Cardiac septum (tissue), 1 donor: ENCODE results near the gene FAM163B. TPM values are rescaled to one million over a fixed set of nuclear protein-coding genes. Genes with fewer than 3 reads are reported as not detected.
A peak's percentile ranks its signal among the peaks of the same experiment; 100 is the strongest.
"Not testable (repeated sequence)": the region's sequence is repeated elsewhere in the genome, so short reads cannot be mapped to it uniquely, and the experiment has no call there.

Experiments used
- DNase-seq: peaks from one replicate; pipeline ENCODE4 v3.0.0-alpha.2; 2020; ENCODE audit warnings: low spot score
- intact Hi-C: fragments of 100-400 bp; cut with DNase I; formaldehyde crosslinking; loops from one replicate; pipeline ENCODE4 v1.14.0; 2022
- total RNA-seq: library from RNA; stranded (reverse); fragmentation: NEBNext Ultra II Directional; extraction: Animal tissue kit (Norgen Biotek cat#: 25700); gene quantifications from one replicate; pipeline ENCODE4 v1.2.1, GENCODE V29; 2021
- donor health status: DM: no; HTN: no; CAD: no.

The FAM163B gene
- total RNA-seq, 1 donor from 2014 or later = not detected

DNA sequence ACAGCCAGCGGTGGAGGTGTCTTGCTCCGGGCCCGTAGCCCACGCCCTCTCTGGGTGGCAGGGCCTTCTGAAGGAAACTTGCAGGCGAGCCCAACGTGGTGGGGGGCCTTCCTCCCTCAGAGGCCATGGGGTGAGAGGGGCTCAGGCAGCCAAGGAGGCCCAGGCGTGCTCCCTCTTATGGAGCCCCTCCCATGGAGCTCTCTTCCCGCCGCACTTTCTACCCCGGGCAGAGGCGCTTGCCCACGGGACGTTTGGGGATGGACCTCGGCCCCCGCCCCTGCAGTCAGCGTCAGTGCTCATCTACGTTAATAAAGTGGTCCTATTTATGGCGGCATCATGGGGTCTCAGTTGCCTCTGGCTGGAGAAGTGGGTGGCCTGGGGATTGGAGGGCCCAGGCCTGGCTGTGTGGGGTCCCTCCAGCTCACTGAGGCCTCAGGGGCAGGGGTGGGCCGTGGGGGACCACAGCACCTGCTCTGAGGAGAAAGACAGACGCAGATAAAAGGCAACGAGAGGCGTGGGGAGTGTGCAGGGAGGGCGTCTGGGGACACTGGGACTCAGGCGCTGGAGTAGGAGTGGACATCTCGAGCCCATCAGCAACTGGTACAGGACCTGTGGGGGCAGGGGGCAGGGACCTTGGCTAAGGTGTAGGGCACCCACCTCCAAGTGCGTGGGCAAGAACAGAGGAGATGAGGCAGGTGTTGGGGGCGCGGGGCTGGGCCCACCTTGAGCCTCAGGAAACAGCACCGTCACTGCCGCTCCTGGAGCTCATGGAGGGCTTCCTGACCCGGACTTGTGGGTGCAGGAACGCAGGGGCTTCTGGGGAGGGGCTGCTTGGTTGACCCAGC, 33.8 kb downstream of the FAM163B start:
- intact Hi-C loops = no loop called here
- no peak for DNase-seq

GRCh38 chr9:133574771-133575170, 34.4 kb downstream of the FAM163B start:
- DNase-seq = no peak
- intact Hi-C loops = loop anchor here (5.0 kb wide), 1 partner anchor 42 kb away; the partner anchor contains the start of gene ADAMTSL2

GRCh38 chr9:133573791-133574515, 35.2 kb downstream of the FAM163B start:
- no peak for DNase-seq
- intact Hi-C loops = loop anchor here (5.0 kb wide), 1 partner anchor 42 kb away; the partner anchor contains the start of gene ADAMTSL2

- intact Hi-C loops = loop anchor here (5.0 kb wide), 1 partner anchor 41 kb away; the partner anchor contains the start of gene ADAMTSL2
- DNase-seq = peak; percentile 88
Measured at GRCh38 chr9:133572821-133573361, 36.3 kb downstream of the FAM163B start.

DNA sequence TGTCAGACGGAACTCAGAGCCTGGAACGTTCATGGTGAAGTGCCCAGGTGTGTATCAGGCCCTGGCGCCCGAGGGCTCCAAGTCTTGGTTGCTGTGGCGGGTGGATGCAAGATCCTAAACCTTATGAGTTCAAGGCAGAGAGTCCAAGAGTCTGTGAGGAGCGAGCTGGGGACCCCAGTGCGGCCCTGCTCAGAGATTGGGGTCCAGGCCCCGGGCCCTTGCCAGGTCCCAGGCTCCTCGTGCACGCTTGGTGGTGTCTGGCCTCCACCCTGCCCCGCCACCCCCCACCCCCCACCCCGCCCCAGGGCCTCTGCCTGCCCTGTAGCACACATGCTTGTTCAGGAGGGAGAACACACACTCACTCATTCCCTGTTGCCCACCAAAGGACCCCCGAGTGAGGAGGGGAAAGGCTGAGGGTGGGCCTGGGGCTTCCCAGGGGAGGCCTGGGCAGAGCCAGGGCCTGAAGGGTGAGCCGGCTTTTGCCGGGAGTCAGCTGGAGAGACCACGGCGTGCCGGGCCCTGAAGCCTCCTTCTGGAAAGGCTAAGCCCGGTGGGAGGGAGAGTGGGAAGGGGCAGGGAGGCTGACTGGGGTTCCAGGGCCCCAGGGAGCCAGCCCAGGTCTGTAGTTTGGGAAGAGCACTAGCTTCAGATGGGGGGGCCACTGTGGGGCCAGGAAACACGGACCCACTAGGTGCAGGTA, 37.1 kb downstream of the FAM163B start:
- intact Hi-C loops = loop anchor here (5.0 kb wide), 1 partner anchor 40 kb away; the partner anchor contains the start of gene ADAMTSL2
- DNase-seq = no peak

GRCh38 chr9:133571391-133571890, 37.7 kb downstream of the FAM163B start:
- intact Hi-C loops = loop anchor here (5.0 kb wide), 1 partner anchor 39 kb away; the partner anchor contains the start of gene ADAMTSL2
- DNase-seq = no peak

DNA sequence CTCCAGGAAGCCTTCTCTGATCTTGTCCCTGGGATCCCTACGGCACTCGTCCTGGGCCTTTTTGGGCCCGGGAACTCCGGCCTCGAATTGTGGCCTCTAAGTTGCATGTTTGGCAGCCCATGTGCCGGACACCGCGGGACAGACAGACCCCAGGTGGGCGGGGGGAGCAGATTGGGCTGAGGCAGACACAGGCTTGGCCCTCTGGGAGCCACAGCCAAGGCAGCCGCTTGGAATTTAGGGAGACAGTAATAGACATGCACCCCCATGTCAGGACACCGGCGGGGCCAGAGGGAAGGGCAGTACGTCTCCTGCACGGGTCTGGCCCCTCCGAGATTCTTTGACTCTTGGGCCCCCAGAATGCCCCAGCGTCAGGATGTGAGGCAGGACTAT, 38.5 kb downstream of the FAM163B start:
- intact Hi-C loops = loop anchor here (5.0 kb wide), 1 partner anchor 38 kb away; the partner anchor contains the start of gene ADAMTSL2
- no peak for DNase-seq

GRCh38 chr9:133569891-133570690, 39.1 kb downstream of the FAM163B start:
- no peak for DNase-seq
- intact Hi-C loops = loop anchor here (5.0 kb wide), 1 partner anchor 38 kb away; the partner anchor contains the start of gene ADAMTSL2

DNA sequence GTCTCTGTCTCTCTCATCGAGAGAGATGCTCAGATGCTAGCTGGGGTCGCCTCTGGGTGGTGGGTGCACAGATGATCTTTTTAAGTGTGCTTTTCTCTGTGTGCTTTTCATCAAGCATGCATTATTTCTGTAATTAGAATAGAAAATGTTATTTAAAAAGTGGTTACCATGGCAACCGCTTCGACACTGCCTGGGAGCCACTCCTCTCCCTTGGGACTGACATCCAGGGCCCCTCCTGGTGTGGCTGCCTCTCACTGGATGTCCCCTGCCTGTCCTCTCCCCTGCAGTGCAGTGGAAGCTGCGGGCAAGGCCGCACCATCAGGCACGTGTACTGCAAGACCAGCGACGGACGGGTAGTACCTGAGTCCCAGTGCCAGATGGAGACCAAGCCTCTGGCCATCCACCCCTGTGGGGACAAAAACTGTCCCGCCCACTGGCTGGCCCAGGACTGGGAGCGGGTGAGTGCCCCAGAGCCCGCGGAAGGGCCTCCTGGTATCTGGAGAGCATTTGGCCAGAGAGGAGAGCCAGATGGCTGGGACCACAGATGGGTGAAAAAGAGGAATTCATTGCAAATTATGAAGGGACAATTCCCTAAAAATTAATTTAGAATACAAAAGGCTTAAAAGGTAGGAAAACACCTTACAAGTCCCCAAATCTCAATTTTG, 39.9 kb downstream of the FAM163B start:
- intact Hi-C loops = no loop called here

GRCh38 chr9:133568186-133568585, 41.0 kb downstream of the FAM163B start:
- intact Hi-C loops = no loop called here
- no peak for DNase-seq

More for the DNA sequence above, 39.9 kb downstream of the FAM163B start:
- DNase-seq = no peak

- intact Hi-C loops = loop anchor here (2.0 kb wide), 1 partner anchor 92 kb away; no protein-coding TSS in a partner anchor
- DNase-seq = no peak
Measured at GRCh38 chr9:133566817-133567216, 42.4 kb downstream of the FAM163B start.

- intact Hi-C loops = loop anchor here (2.0 kb wide), 1 partner anchor 92 kb away; no protein-coding TSS in a partner anchor
Measured at GRCh38 chr9:133566382-133566781, 42.8 kb downstream of the FAM163B start.

DNA sequence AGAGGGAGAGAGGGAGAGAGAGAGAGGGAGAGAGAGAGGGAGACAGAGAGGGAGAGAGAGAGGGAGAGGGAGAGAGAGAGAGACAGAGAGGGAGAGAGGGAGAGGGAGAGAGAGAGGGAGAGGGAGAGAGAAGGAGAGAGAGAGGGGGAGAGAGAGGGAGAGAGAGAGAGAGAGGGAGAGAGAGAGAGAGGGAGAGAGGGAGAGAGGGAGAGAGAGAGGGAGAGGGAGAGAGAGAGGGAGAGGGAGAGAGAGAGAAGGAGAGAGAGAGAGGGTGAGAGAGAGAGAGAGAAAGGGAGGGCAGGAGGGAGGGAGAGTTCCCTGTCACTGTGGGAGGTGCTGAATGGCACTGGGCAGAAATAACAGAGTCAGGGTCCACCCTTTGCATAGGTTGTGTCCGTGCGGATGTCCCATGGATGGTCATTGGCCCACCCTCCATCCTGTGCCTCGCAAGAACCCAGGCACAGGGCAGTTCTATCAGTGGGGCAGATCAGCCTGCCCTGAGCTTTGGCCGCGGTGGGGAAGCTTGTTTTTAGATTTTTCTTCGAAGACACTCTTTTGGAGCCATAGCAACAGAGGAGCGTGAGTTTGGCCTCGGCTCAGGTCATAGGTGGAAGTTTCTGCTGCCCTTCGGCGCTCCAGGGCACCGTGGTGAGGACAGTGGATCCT, 44.6 kb downstream of the FAM163B start:
- intact Hi-C loops = no loop called here
- DNase-seq = no peak

More at GRCh38 chr9:133566382-133566781, 42.8 kb downstream of the FAM163B start:
- DNase-seq = no peak

DNA sequence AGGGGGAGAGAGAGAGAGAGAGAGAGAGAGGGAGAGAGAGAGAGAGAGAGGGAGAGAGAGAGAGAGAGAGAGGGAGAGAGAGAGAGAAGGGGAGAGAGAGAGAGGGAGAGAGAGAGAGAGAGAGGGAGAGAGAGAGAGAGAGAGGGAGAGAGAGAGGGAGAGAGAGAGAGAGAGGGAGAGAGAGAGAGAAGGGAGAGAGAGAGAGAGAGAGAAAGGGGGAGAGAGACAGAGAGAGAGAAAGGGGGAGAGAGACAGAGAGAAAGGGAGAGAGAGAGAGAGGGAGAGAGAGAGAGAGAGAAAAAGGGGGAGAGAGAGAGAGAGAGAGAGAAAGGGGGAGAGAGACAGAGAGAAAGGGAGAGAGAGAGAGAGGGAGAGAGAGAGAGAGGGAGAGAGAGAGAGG, 45.4 kb downstream of the FAM163B start:
- intact Hi-C loops, DNase-seq: not testable (repeated sequence)

DNA sequence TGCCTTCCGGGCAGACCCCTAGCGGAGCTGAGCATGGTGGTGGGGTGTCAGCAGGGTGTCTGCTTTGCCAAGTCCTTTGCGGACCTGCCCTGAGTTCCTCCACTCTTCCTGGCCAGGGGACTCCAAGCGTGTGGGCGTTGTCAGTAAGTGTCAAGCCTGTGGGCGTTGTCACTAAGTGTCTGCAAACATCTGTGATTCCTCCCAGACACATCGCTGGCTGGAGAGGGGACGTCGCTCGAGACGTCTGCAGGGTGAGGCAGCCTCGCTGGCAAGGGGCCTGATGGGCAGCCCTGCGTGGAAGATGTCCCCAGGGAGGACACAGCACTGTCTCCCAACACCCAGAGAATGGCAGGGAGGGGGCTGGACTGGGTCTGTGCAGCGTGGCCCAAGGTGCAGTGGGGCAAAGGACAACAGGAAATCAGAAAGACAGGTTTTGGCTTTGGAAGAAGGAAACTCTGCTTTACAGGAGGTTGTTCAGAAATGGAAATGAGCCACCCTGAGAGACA, 45.8 kb downstream of the FAM163B start:
- intact Hi-C loops = no loop called here

GRCh38 chr9:133562611-133563290, 46.4 kb downstream of the FAM163B start:
- intact Hi-C loops = no loop called here
- DNase-seq = no peak

More for the DNA sequence above, 45.8 kb downstream of the FAM163B start:
- DNase-seq = no peak
